CD4-positive, alpha-beta T cell treated with Interleukin-6 for 4 hours (primary cell): ENCODE data around the gene ITGB5.
"Not testable (repeated sequence)": the region's sequence is repeated elsewhere in the genome, so short reads cannot be mapped to it uniquely, and the experiment has no call there.

Experiments used
- DNase-seq: peaks from one replicate; pipeline ENCODE4 v3.0.0-alpha.2; 2020; ENCODE audit warnings: mixed read lengths

Gene ITGB5

GRCh38 chr3:124834723-124835718 lies 52.1 kb downstream of the ITGB5 start:
- peak; percentile 55 for DNase-seq

- DNase-seq: no peak
Observed at GRCh38 chr3:124833710-124834332, 53.3 kb downstream of the ITGB5 start.

- DNase-seq: no peak
Observed at GRCh38 chr3:124832782-124833709, 54.1 kb downstream of the ITGB5 start.

- DNase-seq: no peak
Observed at GRCh38 chr3:124831628-124832199, 55.5 kb downstream of the ITGB5 start.

- DNase-seq: no peak
Observed at GRCh38 chr3:124829819-124830554, 57.2 kb downstream of the ITGB5 start.

GRCh38 chr3:124829178-124829818 lies 57.9 kb downstream of the ITGB5 start:
- DNase-seq: no peak

GRCh38 chr3:124827476-124828206 lies 59.5 kb downstream of the ITGB5 start:
- DNase-seq: not testable (repeated sequence)

- DNase-seq: no peak
Observed at GRCh38 chr3:124826703-124827102, 60.5 kb downstream of the ITGB5 start.

GRCh38 chr3:124824286-124824915 lies 62.8 kb downstream of the ITGB5 start:
- DNase-seq: no peak

GRCh38 chr3:124823648-124824047 lies 63.5 kb downstream of the ITGB5 start:
- DNase-seq: no peak

- no peak for DNase-seq
Observed at GRCh38 chr3:124823206-124823605, 64.0 kb downstream of the ITGB5 start.

- DNase-seq: no peak
Observed at GRCh38 chr3:124821356-124821755, 65.8 kb downstream of the ITGB5 start.

- DNase-seq: no peak
Observed at GRCh38 chr3:124818398-124819091, 68.6 kb downstream of the ITGB5 start.

GRCh38 chr3:124817079-124817478 lies 70.1 kb downstream of the ITGB5 start:
- no peak for DNase-seq

GRCh38 chr3:124816206-124816605 lies 71.0 kb downstream of the ITGB5 start:
- DNase-seq: no peak

- DNase-seq: no peak
Observed at GRCh38 chr3:124815781-124816180, 71.4 kb downstream of the ITGB5 start.

- no peak for DNase-seq
Observed at GRCh38 chr3:124814620-124815421, 72.3 kb downstream of the ITGB5 start.

GRCh38 chr3:124813541-124813940 lies 73.6 kb downstream of the ITGB5 start:
- no peak for DNase-seq
